Measurements from ENCODE around the gene SDF4.

DNA sequence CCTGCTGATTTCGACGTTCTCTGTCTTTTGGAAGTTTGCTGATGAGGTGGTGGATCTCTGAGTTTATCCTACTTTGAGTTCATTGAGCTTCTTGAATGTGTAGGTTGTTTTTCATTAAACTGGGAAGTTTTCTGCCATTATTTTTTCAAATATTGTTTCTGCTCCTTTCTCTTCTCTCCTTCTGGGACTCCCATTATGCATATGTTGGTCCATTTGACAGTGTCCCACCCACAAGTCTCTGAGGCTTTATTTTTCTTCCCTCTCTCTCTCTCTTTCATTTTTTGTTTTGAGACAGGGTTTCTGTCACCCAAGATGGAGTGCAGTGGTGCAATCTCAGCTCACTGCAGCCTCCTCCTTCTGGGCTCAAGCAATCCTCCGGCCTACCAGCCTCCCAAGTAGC is 37.1 kb downstream of the SDF4 start:
- TF ChIP-seq, protein P1, sequence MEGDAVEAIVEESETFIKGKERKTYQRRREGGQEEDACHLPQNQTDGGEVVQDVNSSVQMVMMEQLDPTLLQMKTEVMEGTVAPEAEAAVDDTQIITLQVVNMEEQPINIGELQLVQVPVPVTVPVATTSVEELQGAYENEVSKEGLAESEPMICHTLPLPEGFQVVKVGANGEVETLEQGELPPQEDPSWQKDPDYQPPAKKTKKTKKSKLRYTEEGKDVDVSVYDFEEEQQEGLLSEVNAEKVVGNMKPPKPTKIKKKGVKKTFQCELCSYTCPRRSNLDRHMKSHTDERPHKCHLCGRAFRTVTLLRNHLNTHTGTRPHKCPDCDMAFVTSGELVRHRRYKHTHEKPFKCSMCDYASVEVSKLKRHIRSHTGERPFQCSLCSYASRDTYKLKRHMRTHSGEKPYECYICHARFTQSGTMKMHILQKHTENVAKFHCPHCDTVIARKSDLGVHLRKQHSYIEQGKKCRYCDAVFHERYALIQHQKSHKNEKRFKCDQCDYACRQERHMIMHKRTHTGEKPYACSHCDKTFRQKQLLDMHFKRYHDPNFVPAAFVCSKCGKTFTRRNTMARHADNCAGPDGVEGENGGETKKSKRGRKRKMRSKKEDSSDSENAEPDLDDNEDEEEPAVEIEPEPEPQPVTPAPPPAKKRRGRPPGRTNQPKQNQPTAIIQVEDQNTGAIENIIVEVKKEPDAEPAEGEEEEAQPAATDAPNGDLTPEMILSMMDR (IDR thresholded peaks at IDR 0.05): no peak
- TF ChIP-seq ZFX (IDR thresholded peaks at IDR 0.05; ENCODE audit: borderline replicate concordance): no peak

All from 22Rv1 (cell line).